Central memory CD4-positive, alpha-beta T cell (primary cell): ENCODE data around the gene GID8.

ENCODE experiments used
- DNase-seq: peaks from one replicate; pipeline ENCODE4 v3.0.0; 2022

The GID8 gene

GRCh38 chr20:62945771-62946339 is 7.9 kb downstream of the GID8 start:
- DNase-seq = no peak

- DNase-seq = no peak
Measured at GRCh38 chr20:62946918-62947317, 9.0 kb downstream of the GID8 start.

GRCh38 chr20:62947532-62948300 is 9.8 kb downstream of the GID8 start:
- DNase-seq = no peak

GRCh38 chr20:62949153-62949821 is 11.3 kb downstream of the GID8 start:
- no peak for DNase-seq

- no peak for DNase-seq
Measured at GRCh38 chr20:62949962-62950361, 12.0 kb downstream of the GID8 start.

GRCh38 chr20:62950741-62951140 is 12.8 kb downstream of the GID8 start:
- DNase-seq = no peak

- no peak for DNase-seq
Measured at GRCh38 chr20:62951143-62951895, 13.4 kb downstream of the GID8 start.

GRCh38 chr20:62951896-62952372 is 14.0 kb downstream of the GID8 start:
- DNase-seq = no peak

GRCh38 chr20:62952373-62952967 is 14.5 kb downstream of the GID8 start, which contains the start of gene SLC17A9:
SLC17A9 (plus strand) TSS chr20:62952709; CDS start chr20:62952831, 122 bp downstream.
- DNase-seq = peak; percentile 17

GRCh38 chr20:62952968-62953838 is 15.3 kb downstream of the GID8 start:
- DNase-seq = no peak

GRCh38 chr20:62953839-62954703 is 16.1 kb downstream of the GID8 start:
- DNase-seq = peak; percentile 77

GRCh38 chr20:62955519-62956386 is 17.8 kb downstream of the GID8 start:
- DNase-seq = no peak

GRCh38 chr20:62956387-62957135 is 18.6 kb downstream of the GID8 start:
- DNase-seq = no peak

- DNase-seq = no peak
Measured at GRCh38 chr20:62957136-62958117, 19.5 kb downstream of the GID8 start.

- DNase-seq = no peak
Measured at GRCh38 chr20:62958388-62959100, 20.6 kb downstream of the GID8 start.

GRCh38 chr20:62959101-62959971 is 21.4 kb downstream of the GID8 start:
- DNase-seq = no peak
